H9 (cell line): Measurements from ENCODE around the gene MTHFD1L. TPM values are rescaled to one million over a fixed set of nuclear protein-coding genes. Genes with fewer than 3 reads are reported as not detected.
"Not testable (repeated sequence)": the region's sequence is repeated elsewhere in the genome, so short reads cannot be mapped to it uniquely, and the experiment has no call there.

Source experiments
- DNase-seq: peaks from one replicate; pipeline ENCODE4 v3.0.0-alpha.2; 2017
- H2AFZ ChIP-seq: one replicate; pipeline ENCODE4 v1.6.1; 2013; ENCODE audit warnings: mild to moderate bottlenecking, low read length, control low read depth, moderate library complexity
- H2AK5ac ChIP-seq: 2 replicates; pipeline ENCODE4 v1.6.1; 2013; ENCODE audit warnings: low read length, control low read depth, mixed read lengths; ENCODE audit not compliant: insufficient read length
- H2BK120ac ChIP-seq: one replicate; pipeline ENCODE4 v1.6.1; 2013; ENCODE audit warnings: low read depth, mild to moderate bottlenecking, low read length, control low read depth, inconsistent platforms; ENCODE audit not compliant: poor library complexity, severe bottlenecking
- H2BK12ac ChIP-seq: 2 replicates; pipeline ENCODE4 v1.6.1; 2013; ENCODE audit warnings: low read length, control low read depth, mixed read lengths, low read depth; ENCODE audit not compliant: insufficient read length
- H2BK15ac ChIP-seq: 2 replicates; pipeline ENCODE4 v1.6.1; 2013; ENCODE audit warnings: low read depth, low read length, control low read depth
- H2BK20ac ChIP-seq: one replicate; pipeline ENCODE4 v1.6.1; 2013; ENCODE audit warnings: low read depth, mild to moderate bottlenecking, low read length, control low read depth, inconsistent platforms; ENCODE audit not compliant: poor library complexity, severe bottlenecking
- H2BK5ac ChIP-seq: 2 replicates; pipeline ENCODE4 v1.6.1; 2013; ENCODE audit warnings: low read length, control low read depth, mixed read lengths; ENCODE audit not compliant: insufficient read length
- H3K14ac ChIP-seq: 2 replicates; pipeline ENCODE4 v1.6.1; 2013; ENCODE audit warnings: low read length, control low read depth; ENCODE audit not compliant: insufficient read depth
- H3K18ac ChIP-seq: 2 replicates; pipeline ENCODE4 v1.6.1; 2013; ENCODE audit warnings: low read depth, mild to moderate bottlenecking, mixed read lengths, low read length, control low read depth; ENCODE audit not compliant: insufficient read length
- H3K23ac ChIP-seq: 2 replicates; pipeline ENCODE4 v1.6.1; 2013; ENCODE audit warnings: low read length, control low read depth, mixed read lengths, low read depth; ENCODE audit not compliant: insufficient read length
- H3K23me2 ChIP-seq: 2 replicates; pipeline ENCODE4 v1.6.1; 2013; ENCODE audit warnings: low read depth, mild to moderate bottlenecking, mixed read lengths, low read length, control low read depth; ENCODE audit not compliant: insufficient read length, poor library complexity, severe bottlenecking
- H3K27ac ChIP-seq: 2 replicates; pipeline ENCODE4 v1.5.1; 2013; ENCODE audit warnings: low read length, control low read depth, mixed read lengths, low read depth; ENCODE audit not compliant: insufficient read length
- H3K27me3 ChIP-seq: 2 replicates; pipeline ENCODE4 v1.6.1; 2013; ENCODE audit warnings: low read length, control low read depth, inconsistent platforms; ENCODE audit not compliant: insufficient read depth
- H3K4ac ChIP-seq: 2 replicates; pipeline ENCODE4 v1.6.1; 2013; ENCODE audit warnings: low read depth, mild to moderate bottlenecking, control low read depth, inconsistent platforms, low read length, moderate library complexity
- H3K4me1 ChIP-seq: 2 replicates; pipeline ENCODE4 v1.6.1; 2013; ENCODE audit warnings: low read length, control low read depth, inconsistent platforms; ENCODE audit not compliant: insufficient read depth
- H3K4me2 ChIP-seq: 2 replicates; pipeline ENCODE4 v1.6.1; 2013; ENCODE audit warnings: low read length, control low read depth, mixed read lengths; ENCODE audit not compliant: insufficient read length, insufficient read depth
- H3K56ac ChIP-seq: 2 replicates; pipeline ENCODE4 v1.6.1; 2013; ENCODE audit warnings: low read depth, mild to moderate bottlenecking, mixed read lengths, low read length, control low read depth; ENCODE audit not compliant: insufficient read length
- H3K79me1 ChIP-seq: 2 replicates; pipeline ENCODE4 v1.6.1; 2013; ENCODE audit warnings: low read depth, mild to moderate bottlenecking, moderate library complexity, low read length, control low read depth, inconsistent platforms; ENCODE audit not compliant: insufficient read depth, poor library complexity, severe bottlenecking
- H3K79me2 ChIP-seq: 2 replicates; pipeline ENCODE4 v1.6.1; 2013; ENCODE audit warnings: low read length, control low read depth, inconsistent platforms; ENCODE audit not compliant: insufficient read depth
- H3K9ac ChIP-seq: 2 replicates; pipeline ENCODE4 v1.6.1; 2013; ENCODE audit warnings: low read length, control low read depth, mixed read lengths; ENCODE audit not compliant: insufficient read length; ENCODE audit errors: extremely low read depth
- H3K9me3 ChIP-seq: one replicate; pipeline ENCODE4 v1.6.1; 2013; ENCODE audit warnings: low read depth, low read length, inconsistent platforms; ENCODE audit not compliant: control insufficient read depth
- H3T11ph ChIP-seq: one replicate; pipeline ENCODE4 v1.6.1; 2013; ENCODE audit warnings: mild to moderate bottlenecking, low read length, control low read depth, inconsistent platforms
- H4K20me1 ChIP-seq: one replicate; pipeline ENCODE4 v1.6.1; 2013; ENCODE audit not compliant: control insufficient read depth, insufficient read length, insufficient read depth
- H4K5ac ChIP-seq: 2 replicates; pipeline ENCODE4 v1.6.1; 2013; ENCODE audit warnings: low read depth, mild to moderate bottlenecking, mixed read lengths, low read length, control low read depth; ENCODE audit not compliant: insufficient read length
- H4K8ac ChIP-seq: replicated peaks from 2 replicates; pipeline ENCODE4 v1.6.1; 2013; ENCODE audit warnings: low read length, control low read depth, mixed read lengths, low read depth; ENCODE audit not compliant: insufficient read length
- H4K91ac ChIP-seq: 2 replicates; pipeline ENCODE4 v1.6.1; 2013; ENCODE audit warnings: low read depth, mild to moderate bottlenecking, moderate library complexity, mixed read lengths, low read length, control low read depth; ENCODE audit not compliant: insufficient read length
- H3K27ac Mint-ChIP-seq, 3 experiments: 2 replicates in 2 of 3; 3 replicates in 1 of 3; pipeline ENCODE4 v1.8.0; 2020 to 2021; ENCODE audit warnings: mixed read lengths in 3 of 3, mild to moderate bottlenecking in 1 of 3, moderate library complexity in 1 of 3
- H3K27me3 Mint-ChIP-seq: 2 replicates; pipeline ENCODE4 v1.8.0; 2021; ENCODE audit warnings: low read depth, mild to moderate bottlenecking, moderate library complexity, mixed read lengths
- H3K36me3 Mint-ChIP-seq, 3 experiments: 2 replicates in 2 of 3; 3 replicates in 1 of 3; pipeline ENCODE4 v1.8.0; 2020 to 2021; ENCODE audit warnings: low read depth in 3 of 3, mixed read lengths in 3 of 3; ENCODE audit not compliant: insufficient read depth in 1 of 3
- H3K4me1 Mint-ChIP-seq, 2 experiments: 2 replicates each; pipeline ENCODE4 v1.8.0; 2020; ENCODE audit warnings: mixed read lengths in 2 of 2
- H3K4me3 Mint-ChIP-seq, 2 experiments: 2 replicates in 1 of 2; 3 replicates in 1 of 2; pipeline ENCODE4 v1.8.0; 2020 to 2021; ENCODE audit warnings: mild to moderate bottlenecking in 2 of 2, mixed read lengths in 2 of 2, moderate library complexity in 1 of 2
- H3K9me3 Mint-ChIP-seq, 2 experiments: 2 replicates in 1 of 2; 3 replicates in 1 of 2; pipeline ENCODE4 v1.8.0; 2020; ENCODE audit warnings: mild to moderate bottlenecking in 2 of 2, mixed read lengths in 2 of 2, moderate library complexity in 1 of 2
- WGBS: extraction: QIAGEN DNeasy Blood & Tissue Kit; methylation state at CpG from one replicate; pipeline ENCODE4 v1.1.7; 2013; ENCODE audit warnings: missing lambda C conversion rate, low lambda C conversion rate, mixed read lengths; ENCODE audit not compliant: insufficient read length; ENCODE audit errors: extremely low coverage; 5-methylcytosine and 5-hydroxymethylcytosine counted together
- total RNA-seq: library from RNA; stranded (reverse); gene quantifications from 2 replicates; pipeline ENCODE4 v1.2.1, GENCODE V29; 2021

MTHFD1L gene
- total RNA-seq, 1 experiment from 2014 or later: 90.2 TPM

GRCh38 chr6:151125242-151125641 lies 259.7 kb downstream of the MTHFD1L start:
- not testable (repeated sequence) for H3K18ac ChIP-seq, H3K4ac ChIP-seq, H3K9ac ChIP-seq, H3K23me2 ChIP-seq, H3K23ac ChIP-seq, H3K4me2 ChIP-seq, H4K5ac ChIP-seq, H2BK12ac ChIP-seq, H3T11ph ChIP-seq, H2BK5ac ChIP-seq, H2BK20ac ChIP-seq, H4K20me1 ChIP-seq, H3K56ac ChIP-seq, H2BK15ac ChIP-seq, H3K14ac ChIP-seq, H3K27me3 Mint-ChIP-seq, H3K9me3 ChIP-seq, H2AK5ac ChIP-seq, DNase-seq, H3K79me1 ChIP-seq, H3K27me3 ChIP-seq, H2AFZ ChIP-seq, H3K27ac ChIP-seq, H3K4me3 Mint-ChIP-seq, H3K4me1 ChIP-seq, H3K27ac Mint-ChIP-seq, H3K79me2 ChIP-seq, H4K91ac ChIP-seq, H2BK120ac ChIP-seq, H3K9me3 Mint-ChIP-seq, H4K8ac ChIP-seq
- no CpG with 5 or more reads among the region's 2 CpGs for WGBS
- peaks cover 0 to 11% (median 0%) of the 10 kb centered on the region in 3 experiments; a peak in 2 of 7 replicates for H3K36me3 Mint-ChIP-seq
- H3K4me1 Mint-ChIP-seq: peaks cover 30 to 32% of the 10 kb centered on the region in 2 experiments

- not testable (repeated sequence) for H3K4ac ChIP-seq, H3K27ac Mint-ChIP-seq, H3K27me3 ChIP-seq, H3K9me3 Mint-ChIP-seq, H4K8ac ChIP-seq, H2BK15ac ChIP-seq, H2BK20ac ChIP-seq, H2AK5ac ChIP-seq, H2BK12ac ChIP-seq, H3K23me2 ChIP-seq, H3K9ac ChIP-seq, H3K56ac ChIP-seq, H3K14ac ChIP-seq, H3K9me3 ChIP-seq, H3T11ph ChIP-seq, H3K23ac ChIP-seq, H4K5ac ChIP-seq, H2BK120ac ChIP-seq, H3K4me1 ChIP-seq, H2AFZ ChIP-seq, DNase-seq, H3K4me3 Mint-ChIP-seq, H4K91ac ChIP-seq, H3K79me1 ChIP-seq, H3K79me2 ChIP-seq, H3K18ac ChIP-seq, H3K27ac ChIP-seq, H4K20me1 ChIP-seq, H2BK5ac ChIP-seq, H3K27me3 Mint-ChIP-seq, H3K4me2 ChIP-seq
- peaks cover 0 to 11% (median 0%) of the 10 kb centered on the region in 3 experiments; a peak in 2 of 7 replicates for H3K36me3 Mint-ChIP-seq
- peaks cover 36 to 38% of the 10 kb centered on the region in 2 experiments for H3K4me1 Mint-ChIP-seq
- no CpG with 5 or more reads among the region's 6 CpGs for WGBS
These were observed 260.3 kb downstream of the MTHFD1L start for GRCh38 chr6:151125651-151126416.
